GM21526 (cell line): ENCODE measurements around the gene UTS2.

Experiments used
- ATAC-seq: cut with Tn5 transposase; IDR thresholded peaks from one replicate; pipeline ENCODE4 v1.9.1; 2021; ENCODE audit warnings: moderate library complexity; ENCODE audit not compliant: unreplicated experiment, low FRiP score

Gene UTS2

GRCh38 chr1:7863756-7864328, 11.0 kb upstream of the UTS2 start:
- ATAC-seq: no peak

GRCh38 chr1:7862211-7863060, 9.6 kb upstream of the UTS2 start:
- ATAC-seq: no peak

- no peak for ATAC-seq
Observed at GRCh38 chr1:7861452-7861851, 8.6 kb upstream of the UTS2 start.

- no peak for ATAC-seq
Observed at GRCh38 chr1:7860130-7860529, 7.3 kb upstream of the UTS2 start.

DNA sequence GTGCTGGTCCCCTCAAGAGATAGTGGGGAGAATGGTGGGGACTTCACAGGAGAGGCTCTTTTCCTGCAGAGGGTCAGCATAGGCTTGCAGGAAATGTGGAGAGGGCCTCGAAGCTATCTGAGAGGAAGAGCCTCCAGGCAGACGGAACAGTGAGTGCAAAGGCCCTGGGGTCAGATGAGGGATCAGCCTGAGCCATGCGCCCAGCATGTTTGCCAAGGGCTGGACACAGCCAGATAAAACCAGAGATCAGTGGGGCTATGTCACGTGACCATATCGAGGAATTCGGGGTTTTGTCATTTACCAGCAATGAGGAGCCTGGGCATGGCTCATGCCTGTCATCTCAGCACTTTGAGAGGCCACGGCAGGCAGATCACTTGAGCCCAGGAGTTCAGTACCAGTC, 6.5 kb upstream of the UTS2 start:
- no peak for ATAC-seq

- ATAC-seq: no peak
Observed at GRCh38 chr1:7857985-7858384, 5.1 kb upstream of the UTS2 start.

DNA sequence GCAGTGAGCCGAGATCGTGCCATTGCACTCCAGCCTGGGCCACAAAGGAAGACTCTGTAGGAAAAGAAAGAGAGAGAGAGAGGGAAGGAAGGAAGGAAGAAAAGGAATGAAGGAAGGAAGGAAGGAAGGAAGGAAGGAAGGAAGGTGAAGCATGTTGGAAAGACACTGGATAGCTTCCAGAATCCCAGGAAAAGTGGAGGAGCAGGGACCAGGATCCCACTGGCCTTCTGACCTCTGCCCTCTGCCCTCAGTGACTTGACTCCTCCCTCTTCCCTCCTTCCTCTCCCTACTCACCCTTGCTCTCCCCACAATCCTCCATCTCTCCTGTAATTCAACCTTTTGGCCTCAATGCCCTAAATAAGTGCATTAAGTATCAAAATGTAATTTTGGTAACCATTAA, 4.1 kb upstream of the UTS2 start:
- ATAC-seq: no peak

GRCh38 chr1:7856345-7856744, 3.5 kb upstream of the UTS2 start:
- ATAC-seq: no peak

DNA sequence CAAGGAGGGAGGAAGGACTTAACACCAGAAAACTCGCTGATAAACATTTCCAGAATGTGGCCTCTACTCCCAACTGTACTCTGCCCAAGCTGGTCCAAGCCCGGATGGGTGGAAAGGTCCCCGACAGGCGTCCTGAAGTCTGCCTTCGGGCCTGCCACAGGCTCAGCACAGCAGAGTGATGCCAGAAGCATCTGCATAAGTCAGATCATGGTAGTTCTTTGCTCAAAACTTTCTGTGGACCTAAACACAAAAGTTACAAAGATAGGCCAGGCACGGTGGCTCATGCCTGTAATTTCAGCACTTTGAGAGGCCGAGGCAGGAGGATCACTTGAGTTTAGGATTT, 790 bp upstream of the UTS2 start:
- no peak for ATAC-seq

DNA sequence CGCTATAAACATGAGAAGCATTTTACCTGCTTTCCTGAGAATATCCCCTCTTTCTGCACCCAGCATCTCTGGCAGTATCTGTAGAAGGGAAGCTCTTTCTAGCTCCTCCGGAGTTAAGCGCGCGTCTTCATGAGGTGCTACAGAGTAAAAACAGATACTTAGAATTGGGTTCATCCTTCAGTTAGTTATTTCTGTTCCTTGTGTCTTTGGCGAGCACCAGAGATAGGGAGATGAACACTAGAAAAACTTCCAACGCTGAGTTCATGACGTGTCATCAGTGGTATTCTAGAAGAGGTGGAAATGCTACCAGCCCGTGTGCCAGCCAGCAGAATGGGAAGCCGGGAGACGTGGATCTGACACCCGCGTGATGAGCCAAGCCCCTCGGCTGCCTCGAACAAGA, 2.1 kb downstream of the UTS2 start:
- no peak for ATAC-seq

GRCh38 chr1:7847599-7847998, 5.3 kb downstream of the UTS2 start:
- no peak for ATAC-seq

DNA sequence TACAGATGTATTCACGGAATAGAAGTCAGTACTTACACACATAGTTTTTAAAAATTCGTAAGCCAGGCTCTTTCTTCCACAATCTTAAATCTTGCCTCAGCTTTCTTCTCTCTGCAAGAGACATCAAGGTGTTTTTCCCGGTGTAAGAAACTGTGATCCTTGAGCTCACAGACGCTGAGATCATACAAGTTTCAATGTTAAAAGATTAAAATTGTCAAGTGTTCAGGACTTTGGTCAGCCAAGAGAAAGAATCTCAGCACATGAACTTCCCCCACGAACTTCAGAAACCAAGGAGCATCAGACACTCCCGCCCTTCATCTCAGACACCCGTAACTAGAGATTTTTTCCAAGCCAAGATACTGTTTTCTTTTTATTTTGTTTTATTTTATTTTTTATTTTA, 6.2 kb downstream of the UTS2 start:
- no peak for ATAC-seq

GRCh38 chr1:7845761-7846160, 7.1 kb downstream of the UTS2 start:
- no peak for ATAC-seq

DNA sequence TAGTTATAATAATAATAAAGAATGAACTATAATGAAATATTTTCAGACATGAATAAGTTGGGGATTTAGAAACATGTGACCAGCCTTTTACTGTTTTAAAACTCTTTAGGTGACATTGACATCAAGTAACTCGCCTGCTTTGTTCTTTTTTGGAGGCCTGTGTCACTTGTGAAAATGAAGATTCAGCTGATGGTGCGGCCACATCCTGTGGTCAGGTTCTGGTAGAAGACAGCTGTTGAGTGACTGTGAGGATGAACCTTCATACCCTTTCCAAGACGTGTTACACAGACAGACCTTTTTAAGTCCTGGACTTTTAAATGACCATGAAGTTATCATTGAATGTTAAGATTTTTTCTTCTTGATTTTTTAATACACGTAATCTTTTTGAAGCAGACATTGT, 10.3 kb downstream of the UTS2 start:
- no peak for ATAC-seq

GRCh38 chr1:7839526-7839925, 13.3 kb downstream of the UTS2 start:
- no peak for ATAC-seq

GRCh38 chr1:7838714-7839113, 14.2 kb downstream of the UTS2 start:
- no peak for ATAC-seq

DNA sequence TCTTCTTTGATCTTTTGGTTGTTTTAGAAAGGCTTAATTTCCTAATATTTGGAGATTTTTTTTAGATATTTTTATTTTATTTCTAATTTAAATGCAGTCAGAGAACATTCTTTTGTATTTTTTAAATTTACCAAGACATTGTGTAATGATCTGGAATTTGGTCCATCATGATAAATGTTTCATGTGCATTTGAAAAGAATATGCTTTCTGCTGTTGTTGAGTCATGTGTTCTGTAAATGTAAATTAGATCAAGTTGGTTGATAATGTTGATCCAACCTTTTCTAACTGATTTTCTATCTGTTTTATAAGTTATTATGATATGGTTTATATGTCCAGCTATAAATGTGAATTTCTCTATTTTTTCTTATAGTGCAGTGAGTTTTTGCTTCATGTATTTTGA, 19.8 kb downstream of the UTS2 start:
- no peak for ATAC-seq

- no peak for ATAC-seq
Observed at GRCh38 chr1:7831458-7831857, 21.4 kb downstream of the UTS2 start.

DNA sequence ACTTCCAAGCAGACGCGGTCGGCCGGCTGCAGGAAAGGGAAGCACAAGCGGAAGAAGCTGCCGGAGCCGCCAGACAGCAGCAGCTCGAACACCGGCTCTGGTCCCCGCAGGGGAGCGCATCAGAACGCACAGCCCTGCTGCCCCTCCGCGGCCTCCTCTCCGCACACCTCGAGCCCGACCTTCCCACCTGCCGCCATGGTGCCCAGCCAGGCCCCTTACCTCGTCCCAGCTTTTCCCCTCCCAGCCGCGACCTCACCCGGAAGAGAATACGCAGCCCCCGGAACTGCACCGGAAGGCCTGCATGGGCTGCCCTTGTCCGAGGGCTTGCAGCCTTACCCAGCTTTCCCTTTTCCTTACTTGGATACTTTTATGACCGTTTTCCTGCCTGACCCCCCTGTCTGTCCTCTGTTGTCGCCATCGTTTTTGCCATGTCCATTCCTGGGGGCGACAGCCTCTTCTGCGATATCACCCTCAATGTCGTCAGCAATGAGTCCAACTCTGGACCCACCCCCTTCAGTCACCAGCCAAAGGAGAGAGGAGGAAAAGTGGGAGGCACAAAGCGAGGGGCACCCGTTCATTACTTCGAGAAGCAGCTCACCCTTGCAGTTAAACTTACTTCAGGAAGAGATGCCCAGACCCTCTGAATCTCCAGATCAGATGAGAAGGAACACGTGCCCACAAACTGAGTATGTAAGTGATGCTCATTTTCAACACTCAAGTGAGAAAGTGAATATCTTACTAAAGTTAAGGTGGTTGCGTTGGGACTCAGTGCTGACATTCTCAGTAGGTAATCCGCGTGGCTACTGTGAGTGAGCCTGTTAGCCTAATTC, 25.5 kb downstream of the UTS2 start:
- ATAC-seq: no peak

GRCh38 chr1:7826363-7826762, 26.5 kb downstream of the UTS2 start:
- ATAC-seq: no peak

- no peak for ATAC-seq
Observed at GRCh38 chr1:7824701-7825100, 28.2 kb downstream of the UTS2 start.

DNA sequence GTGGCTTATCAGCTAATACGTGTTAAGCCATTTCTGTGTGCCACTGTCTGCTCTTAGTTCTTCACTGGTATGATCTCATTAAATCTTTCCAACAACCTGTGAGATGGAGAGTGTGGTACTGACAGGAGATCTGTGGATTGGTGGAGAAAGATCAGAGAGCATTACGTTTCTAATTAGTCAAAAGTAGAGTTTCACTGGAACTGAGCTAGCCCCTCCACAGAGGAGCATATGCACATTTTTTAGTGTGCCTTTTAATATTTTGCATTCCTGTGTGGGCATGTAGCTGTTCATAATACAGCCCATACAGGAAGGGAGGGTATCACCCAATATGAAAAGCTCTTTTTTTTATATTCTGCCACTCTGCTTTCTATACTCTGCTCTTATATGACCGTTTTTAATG, 31.6 kb downstream of the UTS2 start:
- ATAC-seq: no peak
